DND-41 (cell line): ENCODE data around the gene MYEOV.

ENCODE experiments used
- ATAC-seq: fragments of 200-7000 bp; cut with Tn5 transposase; 3 replicates; pipeline ENCODE4 v1.9.1; 2021; ENCODE audit warnings: low read depth; ENCODE audit not compliant: insufficient read depth
- DNase-seq: peaks from one replicate; pipeline ENCODE4 v3.0.0-alpha.2; 2020
- H2AFZ ChIP-seq: 2 replicates; pipeline ENCODE4 v1.6.0; 2012; ENCODE audit warnings: low read depth, low read length
- H3K27ac ChIP-seq: 2 replicates; pipeline ENCODE4 v1.5.1; 2012; ENCODE audit warnings: low read length, inconsistent platforms
- H3K27me3 ChIP-seq: fragments of 200-600 bp; sonication (generic); 2 replicates; pipeline ENCODE4 v1.6.0; 2012; ENCODE audit warnings: low read length, mild to moderate bottlenecking, inconsistent platforms; ENCODE audit not compliant: insufficient read depth, poor library complexity
- H3K36me3 ChIP-seq: 2 replicates; pipeline ENCODE4 v1.5.1; 2012; ENCODE audit warnings: low read length, inconsistent platforms; ENCODE audit not compliant: insufficient read depth
- H3K4me1 ChIP-seq: 2 replicates; pipeline ENCODE4 v1.5.1; 2012; ENCODE audit warnings: mild to moderate bottlenecking, low read length; ENCODE audit not compliant: insufficient read depth
- H3K4me2 ChIP-seq: 2 replicates; pipeline ENCODE4 v1.6.0; 2012; ENCODE audit warnings: mild to moderate bottlenecking, moderate library complexity, low read length, inconsistent platforms; ENCODE audit not compliant: insufficient read depth
- H3K4me3 ChIP-seq, 2 experiments: fragments of 200-600 bp in 1 of 2; shearing (Covaris generic) in 1 of 2; 2 replicates each; pipeline ENCODE4 v1.5.1; 2012 to 2016; ENCODE audit warnings: inconsistent platforms in 2 of 2, low read length in 2 of 2, mild to moderate bottlenecking in 2 of 2, low read depth in 1 of 2, moderate library complexity in 1 of 2
- H3K79me2 ChIP-seq: 2 replicates; pipeline ENCODE4 v1.6.0; 2012; ENCODE audit warnings: low read length, inconsistent platforms; ENCODE audit not compliant: insufficient read depth
- H3K9ac ChIP-seq: 2 replicates; pipeline ENCODE4 v1.6.0; 2012; ENCODE audit warnings: low read depth, mild to moderate bottlenecking, inconsistent platforms, low read length, moderate library complexity
- H3K9me3 ChIP-seq: 2 replicates; pipeline ENCODE4 v1.5.1; 2012; ENCODE audit warnings: low read length, moderate library complexity, mild to moderate bottlenecking, inconsistent platforms; ENCODE audit not compliant: insufficient read depth, severe bottlenecking
- H4K20me1 ChIP-seq: 2 replicates; pipeline ENCODE4 v1.6.0; 2012; ENCODE audit warnings: low read length; ENCODE audit not compliant: insufficient read depth
- EZH2 ChIP-seq: IDR thresholded peaks from 3 replicates; pipeline ENCODE4 v1.6.1; 2012; ENCODE audit warnings: borderline replicate concordance, low read depth, mild to moderate bottlenecking, moderate library complexity, low read length, inconsistent platforms; ENCODE audit not compliant: severe bottlenecking
- TF ChIP-seq, protein P1 (sequence below): IDR thresholded peaks from 2 replicates; pipeline ENCODE4 v1.5.1; 2012; ENCODE audit warnings: borderline replicate concordance, low read length, moderate library complexity, mild to moderate bottlenecking; ENCODE audit not compliant: poor library complexity, severe bottlenecking; ENCODE audit errors: extremely low read depth

MYEOV gene

DNA sequence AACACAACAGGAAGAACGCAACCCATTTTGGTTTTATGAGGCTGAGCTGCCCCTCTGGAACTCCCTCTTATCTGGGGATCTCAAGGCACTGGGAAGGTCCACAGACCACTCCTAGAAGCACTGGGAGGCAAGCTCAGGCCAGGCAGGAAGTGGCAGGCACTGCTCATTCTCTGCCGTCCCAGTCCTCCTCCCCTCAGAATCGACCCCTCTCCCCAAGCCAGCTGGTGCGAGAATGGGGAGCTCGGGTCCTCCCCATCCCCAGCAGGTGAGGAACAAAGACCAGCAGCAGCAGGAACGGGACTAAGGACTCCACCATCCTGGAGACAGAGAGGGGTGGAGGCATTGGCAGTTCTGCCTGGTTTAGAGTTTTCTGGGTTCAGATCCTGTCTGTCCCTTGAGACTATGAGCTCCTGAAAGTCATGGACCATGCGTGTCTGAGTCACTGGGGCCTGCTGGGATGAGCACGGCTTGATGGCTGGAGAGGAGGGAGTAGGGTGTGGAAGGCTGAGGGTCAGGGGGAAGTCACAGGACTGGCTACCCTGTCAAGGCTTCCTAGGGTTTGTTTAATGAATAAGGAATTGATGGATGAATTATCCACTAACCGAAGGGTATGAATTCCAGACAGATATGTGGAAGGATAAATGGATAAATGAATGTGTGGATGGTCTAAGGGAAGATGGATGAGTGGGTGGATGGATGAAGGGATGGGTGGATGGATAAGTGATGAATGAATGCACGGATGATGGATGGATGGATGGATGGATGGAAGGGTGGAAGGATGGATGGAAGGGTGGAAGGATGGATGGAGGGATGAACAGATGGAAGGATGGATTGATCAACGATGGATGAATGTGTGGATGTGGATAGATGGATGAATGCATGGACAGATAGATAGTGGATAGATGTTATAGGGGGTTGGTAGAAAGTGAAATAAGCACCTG is 6.4 kb downstream of the MYEOV start:
- Histone ChIP-seq H3K79me2 (no peaks in the 10 kb centered on the region), H3K27ac (no peak overlapping the region), H3K4me1 (peaks cover 26% of the 10 kb centered on the region), H4K20me1 (peaks cover 62% of the 10 kb centered on the region), H3K4me2 (no peak overlapping the region), H3K9ac (no peak overlapping the region), H3K36me3 (no peaks in the 10 kb centered on the region), H3K27me3 (no peaks in the 10 kb centered on the region), H2AFZ (no peak overlapping the region), H3K9me3 (no peaks in the 10 kb centered on the region), H3K4me3 (no peak overlapping the region)
- DNase-seq (no peak), ATAC-seq (no peak)
- TF ChIP-seq EZH2: no peak
- TF ChIP-seq, protein P1, sequence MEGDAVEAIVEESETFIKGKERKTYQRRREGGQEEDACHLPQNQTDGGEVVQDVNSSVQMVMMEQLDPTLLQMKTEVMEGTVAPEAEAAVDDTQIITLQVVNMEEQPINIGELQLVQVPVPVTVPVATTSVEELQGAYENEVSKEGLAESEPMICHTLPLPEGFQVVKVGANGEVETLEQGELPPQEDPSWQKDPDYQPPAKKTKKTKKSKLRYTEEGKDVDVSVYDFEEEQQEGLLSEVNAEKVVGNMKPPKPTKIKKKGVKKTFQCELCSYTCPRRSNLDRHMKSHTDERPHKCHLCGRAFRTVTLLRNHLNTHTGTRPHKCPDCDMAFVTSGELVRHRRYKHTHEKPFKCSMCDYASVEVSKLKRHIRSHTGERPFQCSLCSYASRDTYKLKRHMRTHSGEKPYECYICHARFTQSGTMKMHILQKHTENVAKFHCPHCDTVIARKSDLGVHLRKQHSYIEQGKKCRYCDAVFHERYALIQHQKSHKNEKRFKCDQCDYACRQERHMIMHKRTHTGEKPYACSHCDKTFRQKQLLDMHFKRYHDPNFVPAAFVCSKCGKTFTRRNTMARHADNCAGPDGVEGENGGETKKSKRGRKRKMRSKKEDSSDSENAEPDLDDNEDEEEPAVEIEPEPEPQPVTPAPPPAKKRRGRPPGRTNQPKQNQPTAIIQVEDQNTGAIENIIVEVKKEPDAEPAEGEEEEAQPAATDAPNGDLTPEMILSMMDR: no peak

DNA sequence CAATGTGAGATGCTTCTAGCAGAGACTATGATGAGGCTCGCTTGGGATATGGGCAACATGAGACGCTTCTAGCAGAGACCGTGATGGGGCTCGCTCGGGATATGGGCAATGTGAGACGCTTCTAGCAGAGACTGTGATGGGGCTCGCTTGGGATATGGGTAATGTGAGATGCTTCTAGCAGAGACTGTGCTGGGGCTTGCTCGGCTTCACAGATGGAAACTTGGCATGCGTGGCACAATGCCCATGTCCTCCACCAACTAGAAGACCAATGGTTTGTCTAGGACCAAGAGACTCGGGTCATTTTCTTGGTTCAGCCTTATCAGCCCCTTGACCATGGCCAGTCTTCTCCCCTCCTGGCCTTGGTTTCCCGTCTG is 7.1 kb downstream of the MYEOV start:
- H3K27me3 ChIP-seq: no peaks in the 10 kb centered on the region
- no peaks in the 10 kb centered on the region for H3K9me3 ChIP-seq
- H2AFZ ChIP-seq: no peak overlapping the region
- DNase-seq: no peak
- no peaks in the 10 kb centered on the region for H3K79me2 ChIP-seq
- peaks cover 62% of the 10 kb centered on the region for H4K20me1 ChIP-seq
- no peak overlapping the region for H3K9ac ChIP-seq
- peaks cover 19% of the 10 kb centered on the region for H3K4me1 ChIP-seq
- H3K36me3 ChIP-seq: no peaks in the 10 kb centered on the region
- no peak for ATAC-seq
- H3K4me2 ChIP-seq: no peak overlapping the region
- TF ChIP-seq EZH2: no peak
- TF ChIP-seq, protein P1: no peak
- H3K4me3 ChIP-seq: no peak overlapping the region
- no peak overlapping the region for H3K27ac ChIP-seq

DNA sequence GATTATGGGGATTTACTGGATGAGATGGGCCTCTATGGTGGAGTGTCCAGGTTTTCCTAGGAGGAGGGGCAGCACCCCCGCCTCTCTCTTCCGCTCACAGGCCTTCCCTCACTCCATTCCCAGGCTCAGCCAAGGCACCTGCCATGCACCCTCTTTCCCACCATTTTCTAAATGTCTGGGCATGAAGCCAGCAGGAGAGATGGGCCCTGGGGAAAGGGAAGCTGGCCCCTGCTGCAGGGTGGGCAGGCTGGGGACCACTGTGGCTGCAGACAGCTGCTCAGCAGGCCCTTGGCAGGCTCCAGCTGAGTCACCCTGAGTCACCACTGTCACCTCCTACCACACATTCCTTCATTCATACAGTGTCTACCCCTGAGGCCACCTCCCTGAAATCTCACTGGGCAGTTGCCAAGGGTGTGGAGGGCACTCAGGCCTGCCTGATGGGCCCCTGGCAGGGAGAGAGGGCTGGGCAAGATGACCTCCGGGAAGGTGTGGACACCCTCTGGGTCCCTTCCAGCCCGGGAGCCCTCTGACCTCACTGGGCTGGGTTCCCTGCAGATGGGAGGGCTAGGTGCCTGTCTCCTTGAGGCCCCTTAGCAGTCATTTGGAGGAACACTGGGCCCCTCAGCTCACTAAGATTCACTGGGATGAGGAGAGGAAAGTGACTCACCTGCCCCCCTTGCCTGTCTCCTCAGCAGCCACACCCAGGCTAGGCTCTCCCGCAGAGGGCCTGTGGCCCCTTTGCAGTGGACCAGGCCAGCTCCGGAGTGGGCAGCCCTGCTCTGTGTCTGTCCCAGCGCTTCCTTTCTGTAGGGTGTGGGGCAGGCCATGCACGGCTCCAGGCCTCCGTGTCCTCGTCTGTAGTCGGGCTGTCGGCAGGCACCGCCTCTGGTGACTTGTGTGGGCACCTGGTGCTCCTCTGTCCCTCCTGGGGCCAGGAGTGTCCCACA is 7.8 kb downstream of the MYEOV start:
- Histone ChIP-seq H2AFZ (no peak overlapping the region), H3K4me1 (peaks cover 12% of the 10 kb centered on the region), H3K9me3 (no peaks in the 10 kb centered on the region), H3K27me3 (no peaks in the 10 kb centered on the region), H3K9ac (no peak overlapping the region), H3K79me2 (no peaks in the 10 kb centered on the region), H3K27ac (no peak overlapping the region), H4K20me1 (peaks cover 64% of the 10 kb centered on the region), H3K4me3 (no peak overlapping the region), H3K36me3 (no peaks in the 10 kb centered on the region), H3K4me2 (no peak overlapping the region)
- TF ChIP-seq, protein P1: no peak
- TF ChIP-seq EZH2: no peak
- DNase-seq (no peak), ATAC-seq (no peak)
